ENCODE data around the gene PIGX. TPM values are rescaled to one million over a fixed set of nuclear protein-coding genes. Genes with fewer than 3 reads are reported as not detected.

Gene PIGX
- total RNA-seq, 1 experiment from 2014 or later: 24.6 TPM

GRCh38 chr3:196666001-196666867 is 45.9 kb upstream of the PIGX start:
- Mint-ChIP-seq H3K27me3 (ENCODE audit: insufficient read depth, unreplicated experiment) (no peaks in the 10 kb centered on the region), H3K27ac (ENCODE audit: unreplicated experiment) (no peak overlapping the region), H3K4me3 (ENCODE audit: unreplicated experiment) (no peak overlapping the region), H3K4me1 (ENCODE audit: low read depth, unreplicated experiment) (peaks cover 6% of the 10 kb centered on the region), H3K9me3 (ENCODE audit: unreplicated experiment) (no peaks in the 10 kb centered on the region), H3K36me3 (ENCODE audit: insufficient read depth, unreplicated experiment) (no peaks in the 10 kb centered on the region)
- no peak for TF ChIP-seq CTCF (IDR thresholded peaks at IDR 0.05; ENCODE audit: insufficient read depth in 1 of 2, low read depth in 1 of 2, low read length in 1 of 2, severe bottlenecking in 1 of 2, unreplicated experiment in 1 of 2)
- no peak for DNase-seq
- Histone ChIP-seq H3K9me3 (no peaks in the 10 kb centered on the region), H3K4me1 (no peaks in the 10 kb centered on the region), H3K4me3 (ENCODE audit: low read depth, low read length) (no peak overlapping the region), H3K36me3 (ENCODE audit: control insufficient read depth, insufficient read depth, low read length) (no peaks in the 10 kb centered on the region), H3K27me3 (replicated peaks; ENCODE audit: control insufficient read depth, insufficient read depth, low read length) (no peaks in the 10 kb centered on the region)
- CTCF ChIA-PET: no interaction called here
- intact Hi-C loops (cut with micrococcal nuclease; ENCODE audit: unreplicated experiment): no loop called here
- POLR2A ChIA-PET: no interaction called here
- no TSS peak for BruUV-seq (replicated peaks)

DNA sequence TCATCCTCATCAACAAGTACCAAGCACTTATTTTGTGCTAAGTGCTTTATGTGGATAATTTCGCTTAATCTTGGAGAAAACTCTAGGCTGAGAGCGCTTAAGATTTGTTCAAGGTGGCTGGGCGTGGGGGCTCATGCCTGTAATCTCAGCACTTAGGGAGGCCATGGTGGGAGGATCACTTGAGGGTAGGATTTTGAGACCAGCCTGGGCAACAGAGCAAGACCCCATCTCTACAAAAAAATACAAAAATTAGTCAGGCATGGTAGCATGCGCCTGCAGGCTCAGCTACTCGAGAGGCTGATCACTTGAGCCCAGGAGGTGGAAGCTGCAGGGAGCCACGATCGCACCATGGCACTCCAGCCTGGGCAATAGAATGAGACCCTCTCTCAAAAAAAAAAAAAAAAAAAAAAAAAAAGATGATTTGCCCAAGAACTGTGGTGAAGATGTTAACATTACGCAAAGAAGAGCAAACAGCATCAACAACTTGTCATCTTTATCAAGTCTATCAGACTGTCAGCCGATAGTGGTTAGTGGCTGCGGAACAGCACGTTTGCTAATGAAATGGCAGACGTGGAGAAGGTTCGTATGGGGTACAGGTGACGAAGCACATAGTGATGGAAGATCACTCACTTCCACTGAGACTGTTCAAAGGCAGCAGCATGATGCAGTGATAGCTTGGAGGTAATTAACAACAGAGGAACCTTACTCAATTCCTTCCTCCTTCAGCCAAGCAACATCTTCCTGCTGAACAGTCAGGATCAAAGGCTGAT is 44.9 kb upstream of the PIGX start:
- no peaks in the 10 kb centered on the region for H3K27me3 ChIP-seq (replicated peaks; ENCODE audit: control insufficient read depth, insufficient read depth, low read length)
- ChIA-PET POLR2A (no interaction called here), CTCF (no interaction called here)
- H3K4me1 ChIP-seq: no peaks in the 10 kb centered on the region
- H3K36me3 Mint-ChIP-seq (ENCODE audit: insufficient read depth, unreplicated experiment): no peaks in the 10 kb centered on the region
- no peak for DNase-seq
- intact Hi-C loops (cut with micrococcal nuclease; ENCODE audit: unreplicated experiment): no loop called here
- peaks cover 6% of the 10 kb centered on the region for H3K4me1 Mint-ChIP-seq (ENCODE audit: low read depth, unreplicated experiment)
- H3K9me3 Mint-ChIP-seq (ENCODE audit: unreplicated experiment): no peaks in the 10 kb centered on the region
- H3K9me3 ChIP-seq: no peaks in the 10 kb centered on the region
- BruUV-seq (replicated peaks): no TSS peak
- H3K36me3 ChIP-seq (ENCODE audit: control insufficient read depth, insufficient read depth, low read length): no peaks in the 10 kb centered on the region
- no peak overlapping the region for H3K4me3 Mint-ChIP-seq (ENCODE audit: unreplicated experiment)
- peaks cover 2% of the 10 kb centered on the region for H3K27me3 Mint-ChIP-seq (ENCODE audit: insufficient read depth, unreplicated experiment)
- no peak for TF ChIP-seq CTCF (IDR thresholded peaks at IDR 0.05; ENCODE audit: insufficient read depth in 1 of 2, low read depth in 1 of 2, low read length in 1 of 2, severe bottlenecking in 1 of 2, unreplicated experiment in 1 of 2)
- H3K27ac Mint-ChIP-seq (ENCODE audit: unreplicated experiment): no peak overlapping the region
- H3K4me3 ChIP-seq (ENCODE audit: low read depth, low read length): no peak overlapping the region

DNA sequence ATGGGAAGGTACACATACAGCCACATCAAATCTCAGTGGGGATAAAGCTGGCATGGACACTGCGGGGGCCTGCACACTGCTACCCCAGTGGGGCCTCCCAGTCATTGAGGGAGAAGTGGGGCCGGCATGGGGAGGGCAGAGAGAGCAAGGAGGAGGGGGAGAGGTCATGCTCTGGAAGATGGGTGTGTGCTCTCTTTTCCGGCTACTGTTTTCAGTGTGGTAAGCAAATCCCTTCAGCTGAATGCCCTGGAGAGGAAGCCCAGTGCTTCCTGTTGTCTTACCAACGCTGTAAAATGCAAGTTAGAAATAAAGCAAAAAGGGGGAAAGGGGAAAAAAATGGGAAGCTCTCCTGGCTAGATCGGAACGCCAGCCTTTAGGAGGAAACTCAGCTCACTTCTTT is 41.8 kb upstream of the PIGX start:
- Mint-ChIP-seq H3K27me3 (ENCODE audit: insufficient read depth, unreplicated experiment) (peaks cover 2% of the 10 kb centered on the region), H3K36me3 (ENCODE audit: insufficient read depth, unreplicated experiment) (no peaks in the 10 kb centered on the region), H3K9me3 (ENCODE audit: unreplicated experiment) (no peaks in the 10 kb centered on the region), H3K4me1 (ENCODE audit: low read depth, unreplicated experiment) (peaks cover 6% of the 10 kb centered on the region), H3K4me3 (ENCODE audit: unreplicated experiment) (no peak overlapping the region), H3K27ac (ENCODE audit: unreplicated experiment) (no peak overlapping the region)
- Histone ChIP-seq H3K36me3 (ENCODE audit: control insufficient read depth, insufficient read depth, low read length) (no peaks in the 10 kb centered on the region), H3K4me3 (ENCODE audit: low read depth, low read length) (no peak overlapping the region), H3K27me3 (replicated peaks; ENCODE audit: control insufficient read depth, insufficient read depth, low read length) (no peaks in the 10 kb centered on the region), H3K4me1 (no peaks in the 10 kb centered on the region), H3K9me3 (no peaks in the 10 kb centered on the region)
- intact Hi-C loops (cut with micrococcal nuclease; ENCODE audit: unreplicated experiment): no loop called here
- ChIA-PET CTCF (no interaction called here), POLR2A (no interaction called here)
- BruUV-seq (replicated peaks): no TSS peak
- DNase-seq: no peak
- TF ChIP-seq CTCF (IDR thresholded peaks at IDR 0.05; ENCODE audit: insufficient read depth in 1 of 2, low read depth in 1 of 2, low read length in 1 of 2, severe bottlenecking in 1 of 2, unreplicated experiment in 1 of 2): no peak

Measured in Caco-2 (cell line).